Suprapubic skin (tissue), 4 donors: ENCODE data around the gene TAGLN2. TPM values are rescaled to one million over a fixed set of nuclear protein-coding genes. Genes with fewer than 3 reads are reported as not detected.

Experiments used
- DNase-seq, 2 donors: peaks; one replicate each; pipeline ENCODE4 v3.0.0-alpha.2; 2019; ENCODE audit warnings: low spot score in 2 of 2
- H3K27ac ChIP-seq: fragments of 200-600 bp; sonication (generic); one replicate; pipeline ENCODE4 v1.5.1; 2019
- H3K27me3 ChIP-seq: fragments of 200-600 bp; sonication (generic); one replicate; pipeline ENCODE4 v1.5.1; 2019
- H3K36me3 ChIP-seq: fragments of 200-600 bp; sonication (generic); one replicate; pipeline ENCODE4 v1.5.1; 2019
- H3K4me1 ChIP-seq: fragments of 200-600 bp; sonication (generic); one replicate; pipeline ENCODE4 v1.5.1; 2019
- H3K4me3 ChIP-seq: fragments of 200-600 bp; sonication (generic); one replicate; pipeline ENCODE4 v1.5.1; 2019; ENCODE audit warnings: mild to moderate bottlenecking
- H3K9me3 ChIP-seq: fragments of 200-600 bp; sonication (generic); one replicate; pipeline ENCODE4 v1.5.1; 2019
- CTCF ChIP-seq, 2 donors: fragments of 200-600 bp in 1 of 2; fragments of 450-650 bp in 1 of 2; sonication (generic) in 1 of 2; IDR thresholded peaks; one replicate each; pipeline ENCODE4 v1.5.1; 2016 to 2019; ENCODE audit warnings: antibody characterized with exemption in 2 of 2, mild to moderate bottlenecking in 1 of 2, moderate library complexity in 1 of 2
- EP300 ChIP-seq: sonication (generic); formaldehyde crosslinking; IDR thresholded peaks from one replicate; pipeline ENCODE4 v1.6.1; 2017; ENCODE audit warnings: antibody characterized with exemption
- POLR2A ChIP-seq, 2 donors: fragments of 450-650 bp; IDR thresholded peaks; one replicate each; pipeline ENCODE4 v1.6.1; 2017; ENCODE audit warnings: antibody characterized with exemption in 2 of 2, mild to moderate bottlenecking in 2 of 2, moderate library complexity in 2 of 2
- POLR2AphosphoS5 ChIP-seq, 3 donors: sonication (generic); formaldehyde crosslinking; IDR thresholded peaks; one replicate each; pipeline ENCODE4 v1.6.1; 2017; ENCODE audit warnings: antibody characterized with exemption in 3 of 3
- WGBS: methylation state at CpG from one replicate; pipeline ENCODE4 v1.1.5; 2018; 5-methylcytosine and 5-hydroxymethylcytosine counted together
- total RNA-seq, 4 donors: library from RNA; depleted of rRNA; stranded (reverse); fragments of >200 nt; gene quantifications; one replicate each; pipeline ENCODE4 v1.1.0, GENCODE V29; 2016

The TAGLN2 gene
- total RNA-seq, 4 donors from 2014 or later, result 281 to 427 (median 338) TPM

- 81% methylated on average over 12 of the region's 13 CpGs for WGBS
- Histone ChIP-seq H3K36me3 (peaks cover 35% of the 10 kb centered on the region), H3K9me3 (no peaks in the 10 kb centered on the region), H3K4me1 (peaks cover 94% of the 10 kb centered on the region), H3K4me3 (no peak overlapping the region), H3K27me3 (no peaks in the 10 kb centered on the region), H3K27ac (no peak overlapping the region)
- no peak for TF ChIP-seq POLR2A (IDR thresholded peaks at IDR 0.05)
- TF ChIP-seq POLR2AphosphoS5 (IDR thresholded peaks at IDR 0.05), result no peak
- no peak for TF ChIP-seq CTCF (IDR thresholded peaks at IDR 0.05)
- DNase-seq, result no peak
Measured at GRCh38 chr1:159918352-159919200, 6.7 kb downstream of the TAGLN2 start.

GRCh38 chr1:159917533-159918351 is 7.6 kb downstream of the TAGLN2 start:
- WGBS, result 46% methylated on average over 5 of the region's 5 CpGs
- Histone ChIP-seq H3K27me3 (no peaks in the 10 kb centered on the region), H3K36me3 (peaks cover 35% of the 10 kb centered on the region), H3K9me3 (no peaks in the 10 kb centered on the region), H3K27ac (no peak overlapping the region), H3K4me1 (peaks cover 94% of the 10 kb centered on the region), H3K4me3 (no peak overlapping the region)
- TF ChIP-seq POLR2AphosphoS5 (IDR thresholded peaks at IDR 0.05) (no peak), POLR2A (IDR thresholded peaks at IDR 0.05) (no peak), EP300 (no peak), CTCF (IDR thresholded peaks at IDR 0.05) (no peak)
- no peak for DNase-seq

GRCh38 chr1:159916242-159917051 is 8.9 kb downstream of the TAGLN2 start:
- no peak for DNase-seq
- Histone ChIP-seq H3K27ac (peak overlapping the region; percentile 17), H3K4me1 (peaks cover 92% of the 10 kb centered on the region), H3K27me3 (no peaks in the 10 kb centered on the region), H3K36me3 (peaks cover 35% of the 10 kb centered on the region), H3K4me3 (no peak overlapping the region), H3K9me3 (no peaks in the 10 kb centered on the region)
- TF ChIP-seq POLR2AphosphoS5 (IDR thresholded peaks at IDR 0.05) (no peak), CTCF (IDR thresholded peaks at IDR 0.05) (no peak), EP300 (no peak), POLR2A (IDR thresholded peaks at IDR 0.05) (no peak)
- WGBS, result 39% methylated on average over 9 of the region's 9 CpGs

- TF ChIP-seq POLR2AphosphoS5 (IDR thresholded peaks at IDR 0.05) (no peak), CTCF (IDR thresholded peaks at IDR 0.05) (no peak), EP300 (no peak), POLR2A (IDR thresholded peaks at IDR 0.05) (no peak)
- Histone ChIP-seq H3K9me3 (no peaks in the 10 kb centered on the region), H3K4me3 (no peak overlapping the region), H3K36me3 (peaks cover 33% of the 10 kb centered on the region), H3K27me3 (no peaks in the 10 kb centered on the region), H3K27ac (no peak overlapping the region), H3K4me1 (peaks cover 91% of the 10 kb centered on the region)
- 26% methylated on average over 5 of the region's 5 CpGs for WGBS
- no peak for DNase-seq
Measured at GRCh38 chr1:159915571-159916241, 9.6 kb downstream of the TAGLN2 start.
